HFFc6 (cell line): ENCODE measurements around the gene UBAC2. TPM values are rescaled to one million over a fixed set of nuclear protein-coding genes. Genes with fewer than 3 reads are reported as not detected.

Source experiments
- DNase-seq: peaks from one replicate; pipeline ENCODE4 v3.0.0-alpha.2; 2018
- H3K27ac Mint-ChIP-seq: 2 replicates; pipeline ENCODE4 v1.8.0; 2020; ENCODE audit warnings: mild to moderate bottlenecking, mixed read lengths
- H3K27me3 Mint-ChIP-seq: 2 replicates; pipeline ENCODE4 v1.8.0; 2021; ENCODE audit warnings: mild to moderate bottlenecking, moderate library complexity, mixed read lengths; ENCODE audit not compliant: insufficient read depth
- H3K36me3 Mint-ChIP-seq: 2 replicates; pipeline ENCODE4 v1.8.0; 2021; ENCODE audit warnings: low read depth, mixed read lengths
- H3K4me1 Mint-ChIP-seq: 2 replicates; pipeline ENCODE4 v1.8.0; 2020; ENCODE audit warnings: low read depth, mixed read lengths
- H3K4me3 Mint-ChIP-seq: 2 replicates; pipeline ENCODE4 v1.8.0; 2020; ENCODE audit warnings: mild to moderate bottlenecking, moderate library complexity, mixed read lengths
- H3K9me3 Mint-ChIP-seq: 2 replicates; pipeline ENCODE4 v1.8.0; 2020; ENCODE audit warnings: mild to moderate bottlenecking, mixed read lengths
- total RNA-seq, 6 experiments: library from RNA; stranded (reverse); fragmentation: NEBNext Ultra II Directional; extraction: Animal tissue kit (Norgen Biotek cat#: 25700); gene quantifications; 2 replicates in 1 of 6; 3 replicates in 5 of 6; pipeline ENCODE4 v1.2.3, GENCODE V29; 2021
- TF ChIP-seq, protein P1 (sequence below): fragments of 200-600 bp; sonication (generic); IDR thresholded peaks from 2 replicates; pipeline ENCODE4 v1.5.0; 2021; ENCODE audit warnings: antibody characterized with exemption, mild to moderate bottlenecking

UBAC2 gene
- total RNA-seq, 6 experiments from 2014 or later = 38.8 to 53.5 (median 46.4) TPM

DNA sequence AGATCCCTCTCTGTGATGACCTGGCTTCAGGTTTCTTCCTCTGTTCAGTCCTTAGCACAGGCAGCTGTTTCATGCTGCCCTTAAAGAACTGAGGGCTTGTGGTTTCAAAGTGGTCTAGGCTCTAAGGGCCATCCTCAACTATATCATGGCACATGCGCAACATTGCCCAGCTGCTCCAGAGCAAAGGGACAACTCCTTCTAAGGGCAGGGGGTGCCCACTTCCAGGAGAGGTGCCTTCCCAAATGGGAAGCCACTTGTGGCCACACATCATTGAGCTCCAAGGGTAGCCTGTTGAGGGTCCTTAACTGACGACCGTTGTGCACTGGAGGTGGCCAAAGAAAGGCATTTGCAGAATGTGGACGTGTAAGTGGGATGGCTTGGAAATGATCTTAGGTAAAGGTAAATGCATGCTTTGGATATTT lies 99.3 kb downstream of the UBAC2 start:
- peaks cover 25% of the 10 kb centered on the region for H3K4me1 Mint-ChIP-seq
- no peaks in the 10 kb centered on the region for H3K9me3 Mint-ChIP-seq
- TF ChIP-seq, protein P1, sequence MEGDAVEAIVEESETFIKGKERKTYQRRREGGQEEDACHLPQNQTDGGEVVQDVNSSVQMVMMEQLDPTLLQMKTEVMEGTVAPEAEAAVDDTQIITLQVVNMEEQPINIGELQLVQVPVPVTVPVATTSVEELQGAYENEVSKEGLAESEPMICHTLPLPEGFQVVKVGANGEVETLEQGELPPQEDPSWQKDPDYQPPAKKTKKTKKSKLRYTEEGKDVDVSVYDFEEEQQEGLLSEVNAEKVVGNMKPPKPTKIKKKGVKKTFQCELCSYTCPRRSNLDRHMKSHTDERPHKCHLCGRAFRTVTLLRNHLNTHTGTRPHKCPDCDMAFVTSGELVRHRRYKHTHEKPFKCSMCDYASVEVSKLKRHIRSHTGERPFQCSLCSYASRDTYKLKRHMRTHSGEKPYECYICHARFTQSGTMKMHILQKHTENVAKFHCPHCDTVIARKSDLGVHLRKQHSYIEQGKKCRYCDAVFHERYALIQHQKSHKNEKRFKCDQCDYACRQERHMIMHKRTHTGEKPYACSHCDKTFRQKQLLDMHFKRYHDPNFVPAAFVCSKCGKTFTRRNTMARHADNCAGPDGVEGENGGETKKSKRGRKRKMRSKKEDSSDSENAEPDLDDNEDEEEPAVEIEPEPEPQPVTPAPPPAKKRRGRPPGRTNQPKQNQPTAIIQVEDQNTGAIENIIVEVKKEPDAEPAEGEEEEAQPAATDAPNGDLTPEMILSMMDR = no peak
- no peak overlapping the region for H3K4me3 Mint-ChIP-seq
- DNase-seq = no peak
- H3K36me3 Mint-ChIP-seq = no peaks in the 10 kb centered on the region
- H3K27me3 Mint-ChIP-seq = no peaks in the 10 kb centered on the region; the same call in 1 of the 2 replicates
- no peak overlapping the region for H3K27ac Mint-ChIP-seq

DNA sequence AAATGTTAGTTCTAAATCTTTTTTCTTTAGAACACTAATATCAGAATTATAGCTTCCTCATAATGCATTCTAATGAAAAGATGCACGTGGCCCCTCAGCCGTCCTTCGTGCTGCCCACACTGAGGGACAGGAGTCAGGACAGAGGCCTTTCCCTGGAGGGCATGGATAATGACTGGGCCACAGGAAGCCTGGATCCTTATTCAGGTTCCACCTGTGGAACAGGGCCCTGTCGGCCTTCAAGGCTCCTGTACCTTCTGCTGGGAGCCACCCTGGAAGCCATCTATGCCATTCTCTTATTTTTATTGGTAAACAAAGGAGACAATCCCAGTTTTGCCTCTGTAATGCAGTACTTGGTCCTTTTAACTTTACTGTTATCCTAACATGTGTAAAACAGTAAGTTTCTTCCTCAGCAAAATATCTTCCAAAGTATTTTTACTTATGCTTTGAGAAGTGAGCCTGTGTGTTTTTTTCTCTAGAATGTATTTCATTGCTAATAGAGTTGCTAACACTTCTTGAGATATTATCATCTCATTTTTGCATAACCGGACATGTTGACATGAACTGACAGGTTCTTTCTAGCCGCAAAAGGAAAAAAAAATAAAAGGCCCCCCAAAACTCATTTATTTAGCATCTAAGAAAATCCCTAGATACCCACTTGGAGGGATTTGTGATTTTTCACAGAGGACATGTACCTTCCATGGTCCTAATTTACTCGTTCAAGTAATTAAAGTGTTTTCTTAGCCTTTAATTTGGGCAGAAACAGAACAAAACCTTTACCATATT lies 100.6 kb downstream of the UBAC2 start:
- Mint-ChIP-seq H3K27me3 (no peaks in the 10 kb centered on the region; the same call in 1 of the 2 replicates), H3K36me3 (no peaks in the 10 kb centered on the region), H3K27ac (no peak overlapping the region)

DNA sequence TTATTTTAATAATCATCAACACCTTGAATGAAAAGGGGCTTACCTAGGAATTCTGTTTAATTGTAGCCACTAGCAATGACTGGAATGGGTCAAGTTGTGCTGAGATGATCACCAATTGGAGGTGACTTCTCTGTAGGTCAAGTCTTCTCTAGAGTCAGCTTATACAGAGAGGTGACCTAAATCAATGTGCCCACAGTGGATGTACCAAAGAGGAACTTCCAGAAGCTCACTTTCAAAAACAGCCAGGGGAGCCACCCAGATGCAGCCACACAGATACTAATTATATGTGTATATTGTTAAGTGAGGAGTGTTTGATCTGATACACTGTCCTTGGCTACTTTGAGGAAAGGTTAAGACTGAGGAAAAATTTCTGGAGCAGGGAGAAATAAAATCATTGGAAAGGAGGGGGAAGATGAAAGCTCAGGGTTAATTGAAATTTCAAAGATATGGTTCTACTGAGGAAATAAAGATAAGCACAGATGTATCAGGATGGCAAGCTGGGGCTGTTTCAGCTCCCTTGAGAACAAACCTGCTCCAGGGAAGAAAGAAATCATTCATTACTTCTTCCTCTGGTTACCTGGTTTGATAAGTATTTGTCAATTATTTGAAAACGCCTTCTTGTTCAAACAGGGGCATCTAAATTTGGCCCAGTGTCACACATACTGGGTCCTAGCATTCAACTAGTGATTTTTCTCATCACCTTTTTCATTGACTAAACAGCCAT lies 101.4 kb downstream of the UBAC2 start:
- Mint-ChIP-seq H3K27ac (no peak overlapping the region), H3K36me3 (no peaks in the 10 kb centered on the region), H3K27me3 (no peaks in the 10 kb centered on the region; the same call in 1 of the 2 replicates), H3K4me1 (peaks cover 21% of the 10 kb centered on the region), H3K9me3 (no peaks in the 10 kb centered on the region), H3K4me3 (no peak overlapping the region)
- DNase-seq = no peak
- TF ChIP-seq, protein P1 = no peak

More for the DNA sequence above, 100.6 kb downstream of the UBAC2 start:
- TF ChIP-seq, protein P1 = no peak
- DNase-seq = no peak
- H3K9me3 Mint-ChIP-seq = no peaks in the 10 kb centered on the region
- peaks cover 21% of the 10 kb centered on the region for H3K4me1 Mint-ChIP-seq
- no peak overlapping the region for H3K4me3 Mint-ChIP-seq

GRCh38 chr13:99302637-99303505 lies 102.2 kb downstream of the UBAC2 start:
- no peak overlapping the region for H3K27ac Mint-ChIP-seq
- H3K4me3 Mint-ChIP-seq = no peak overlapping the region
- DNase-seq = no peak
- H3K27me3 Mint-ChIP-seq = no peaks in the 10 kb centered on the region; the same call in 1 of the 2 replicates
- TF ChIP-seq, protein P1 = no peak
- peaks cover 21% of the 10 kb centered on the region for H3K4me1 Mint-ChIP-seq
- no peaks in the 10 kb centered on the region for H3K36me3 Mint-ChIP-seq
- H3K9me3 Mint-ChIP-seq = no peaks in the 10 kb centered on the region

- peaks cover 30% of the 10 kb centered on the region for H3K4me1 Mint-ChIP-seq
- H3K9me3 Mint-ChIP-seq = no peaks in the 10 kb centered on the region
- no peak overlapping the region for H3K27ac Mint-ChIP-seq
- no peak for DNase-seq
- TF ChIP-seq, protein P1 = no peak
- H3K4me3 Mint-ChIP-seq = no peak overlapping the region
- H3K36me3 Mint-ChIP-seq = peaks cover 4% of the 10 kb centered on the region; the same call in 1 of the 2 replicates
- H3K27me3 Mint-ChIP-seq = no peaks in the 10 kb centered on the region; the same call in 1 of the 2 replicates
These were observed 103.3 kb downstream of the UBAC2 start for GRCh38 chr13:99303863-99304521.
